ENCODE data around the gene PIP4K2B. TPM values are rescaled to one million over a fixed set of nuclear protein-coding genes. Genes with fewer than 3 reads are reported as not detected.
A peak's percentile ranks its signal among the peaks of the same experiment; 100 is the strongest.

Gene PIP4K2B
- total and polyA plus RNA-seq, 9 of the 15 experiments (the other 6 are each of a cell fraction or from before 2014, with no cell fraction given): 3.7 to 29.9 (median 23.0) TPM

- TF ChIP-seq ZBTB7A (IDR thresholded peaks at IDR 0.05; ENCODE audit: borderline replicate concordance, control insufficient read depth, low read depth, low read length) (peak; percentile 96), TCFL5 (CRISPR knock-in tag; conservative IDR thresholded peaks at IDR 0.05) (no peak), SUPT5H (IDR thresholded peaks at IDR 0.05) (0 out of 2 replicates have a peak, but pooled peaks have one; percentile 11), ZNF280B (CRISPR knock-in tag; IDR thresholded peaks at IDR 0.05) (no peak), SMAD2 (IDR thresholded peaks at IDR 0.05; ENCODE audit: low read depth, low read length) (no peak), PPARD (CRISPR knock-in tag; IDR thresholded peaks at IDR 0.05) (no peak), ADNP (tag; IDR thresholded peaks at IDR 0.05) (no peak), HDAC1 (IDR thresholded peaks at IDR 0.05) (no peak), ZNF436 (CRISPR knock-in tag; IDR thresholded peaks at IDR 0.05) (no peak), TAF1 (IDR thresholded peaks at IDR 0.05; ENCODE audit: control insufficient read depth, extremely low read depth, insufficient read depth, low read length, severe bottlenecking) (peak; percentile 31), ZNF830 (CRISPR knock-in tag; IDR thresholded peaks at IDR 0.05) (no peak), ZBTB33 (CRISPR knock-in tag; IDR thresholded peaks at IDR 0.05) (0 out of 2 replicates have a peak, but pooled peaks have one; percentile 18), ZBTB49 (CRISPR knock-in tag; IDR thresholded peaks at IDR 0.05; ENCODE audit: borderline replicate concordance) (no peak), YY1 (IDR thresholded peaks at IDR 0.05; ENCODE audit: borderline replicate concordance in 1 of 3, control insufficient read depth in 1 of 3, extremely low read depth in 1 of 3, insufficient read depth in 3 of 3, insufficient read length in 1 of 3, insufficient replicate concordance in 2 of 3, low read depth in 1 of 3, low read length in 2 of 3) (peak in 2 of 3 experiments; percentile 44 to 63), HNRNPH1 (optimal IDR thresholded peaks at IDR 0.05; ENCODE audit: low read depth, low read length) (no peak), CEBPG (CRISPR knock-in tag; IDR thresholded peaks at IDR 0.05) (no peak), CEBPG (tag; conservative IDR thresholded peaks at IDR 0.05 in 1 of 2, IDR thresholded peaks at IDR 0.05 in 1 of 2) (no peak)
- TF ChIP-seq, protein P1, sequence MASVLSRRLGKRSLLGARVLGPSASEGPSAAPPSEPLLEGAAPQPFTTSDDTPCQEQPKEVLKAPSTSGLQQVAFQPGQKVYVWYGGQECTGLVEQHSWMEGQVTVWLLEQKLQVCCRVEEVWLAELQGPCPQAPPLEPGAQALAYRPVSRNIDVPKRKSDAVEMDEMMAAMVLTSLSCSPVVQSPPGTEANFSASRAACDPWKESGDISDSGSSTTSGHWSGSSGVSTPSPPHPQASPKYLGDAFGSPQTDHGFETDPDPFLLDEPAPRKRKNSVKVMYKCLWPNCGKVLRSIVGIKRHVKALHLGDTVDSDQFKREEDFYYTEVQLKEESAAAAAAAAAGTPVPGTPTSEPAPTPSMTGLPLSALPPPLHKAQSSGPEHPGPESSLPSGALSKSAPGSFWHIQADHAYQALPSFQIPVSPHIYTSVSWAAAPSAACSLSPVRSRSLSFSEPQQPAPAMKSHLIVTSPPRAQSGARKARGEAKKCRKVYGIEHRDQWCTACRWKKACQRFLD (CRISPR knock-in tag; IDR thresholded peaks at IDR 0.05): no peak
Observed at GRCh38 chr17:38729886-38730525, 69.3 kb downstream of the PIP4K2B start, which contains the start of gene CISD3 (continued).
